Sigmoid colon (tissue), 4 donors: ENCODE measurements around the gene SCYGR4.

Experiments used
- EP300 ChIP-seq, 4 donors: sonication (generic); formaldehyde crosslinking; IDR thresholded peaks; one replicate each; pipeline ENCODE4 v1.6.1; 2017; ENCODE audit warnings: antibody characterized with exemption in 4 of 4
- TF ChIP-seq, protein P1 (sequence below), 4 experiments: fragments of 450-650 bp in 3 of 4; fragments of 200-600 bp in 1 of 4; IDR thresholded peaks; one replicate each; pipeline ENCODE4 v1.5.1; 2016 to 2019; ENCODE audit warnings: antibody characterized with exemption in 4 of 4, mild to moderate bottlenecking in 3 of 4, moderate library complexity in 2 of 4

DNA sequence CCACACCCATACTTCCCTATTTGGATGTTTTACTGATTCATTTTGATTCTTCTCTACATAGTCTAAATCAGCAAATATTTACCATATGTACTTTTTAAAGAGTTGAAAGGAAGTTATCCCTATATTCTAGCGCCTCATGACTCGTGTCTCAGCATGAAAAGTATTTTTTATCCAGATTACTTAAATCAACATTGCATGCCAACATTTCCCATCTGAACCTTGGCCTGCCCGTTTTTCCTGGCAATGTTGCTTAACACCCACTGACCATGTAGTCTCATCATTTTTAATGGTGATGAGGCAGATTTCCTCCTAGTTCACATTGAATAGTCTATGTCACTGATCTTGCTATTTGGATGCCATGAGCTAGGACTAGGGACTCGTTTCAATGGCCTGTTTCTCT lies 36.1 kb downstream of the SCYGR4 start:
- TF ChIP-seq, protein P1, sequence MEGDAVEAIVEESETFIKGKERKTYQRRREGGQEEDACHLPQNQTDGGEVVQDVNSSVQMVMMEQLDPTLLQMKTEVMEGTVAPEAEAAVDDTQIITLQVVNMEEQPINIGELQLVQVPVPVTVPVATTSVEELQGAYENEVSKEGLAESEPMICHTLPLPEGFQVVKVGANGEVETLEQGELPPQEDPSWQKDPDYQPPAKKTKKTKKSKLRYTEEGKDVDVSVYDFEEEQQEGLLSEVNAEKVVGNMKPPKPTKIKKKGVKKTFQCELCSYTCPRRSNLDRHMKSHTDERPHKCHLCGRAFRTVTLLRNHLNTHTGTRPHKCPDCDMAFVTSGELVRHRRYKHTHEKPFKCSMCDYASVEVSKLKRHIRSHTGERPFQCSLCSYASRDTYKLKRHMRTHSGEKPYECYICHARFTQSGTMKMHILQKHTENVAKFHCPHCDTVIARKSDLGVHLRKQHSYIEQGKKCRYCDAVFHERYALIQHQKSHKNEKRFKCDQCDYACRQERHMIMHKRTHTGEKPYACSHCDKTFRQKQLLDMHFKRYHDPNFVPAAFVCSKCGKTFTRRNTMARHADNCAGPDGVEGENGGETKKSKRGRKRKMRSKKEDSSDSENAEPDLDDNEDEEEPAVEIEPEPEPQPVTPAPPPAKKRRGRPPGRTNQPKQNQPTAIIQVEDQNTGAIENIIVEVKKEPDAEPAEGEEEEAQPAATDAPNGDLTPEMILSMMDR (IDR thresholded peaks at IDR 0.05) = no peak
- TF ChIP-seq EP300 (IDR thresholded peaks at IDR 0.05) = no peak
